H1 (cell line): ENCODE data around the gene METTL6. TPM values are rescaled to one million over a fixed set of nuclear protein-coding genes. Genes with fewer than 3 reads are reported as not detected.

Experiments used
- CTCF ChIA-PET: fragments of 300-600 bp; sonication (Branson Sonifier 250); formaldehyde crosslinking; loops from one replicate; lab custom pipeline; 2021; ENCODE audit not compliant: partially characterized antibody; lab: Charles Lee
- POLR2A ChIA-PET: fragments of 300-600 bp; sonication (Branson Sonifier 250); formaldehyde crosslinking; loops from one replicate; lab custom pipeline; 2021; ENCODE audit warnings: inconsistent platforms; ENCODE audit not compliant: partially characterized antibody; lab: Charles Lee
- DNase-seq, 2 experiments: peaks; one replicate each; pipeline versions ENCODE4 v3.0.0 to v3.0.0-alpha.2; 2010 to 2022; ENCODE audit warnings: low spot score in 2 of 2, low read depth in 1 of 2, mixed read lengths in 1 of 2
- FAIRE-seq: peaks from 2 replicates; lab custom pipeline; 2011; peaks lifted over from hg19 to GRCh38; lab: Jason Lieb, UNC
- H2AFZ ChIP-seq: 2 replicates; pipeline ENCODE4 v1.8.1; 2012; ENCODE audit warnings: low read length, inconsistent platforms
- H2AK5ac ChIP-seq: 2 replicates; pipeline ENCODE4 v1.6.1; 2013; ENCODE audit warnings: low read depth, low read length
- H2BK120ac ChIP-seq: replicated peaks from 2 replicates; pipeline ENCODE3; 2013; ENCODE audit warnings: low read depth, low read length, inconsistent platforms
- H2BK12ac ChIP-seq: 2 replicates; pipeline ENCODE4 v1.6.1; 2013; ENCODE audit warnings: low read depth, low read length
- H2BK15ac ChIP-seq: 2 replicates; pipeline ENCODE4 v1.6.1; 2013; ENCODE audit warnings: low read length
- H2BK20ac ChIP-seq: 2 replicates; pipeline ENCODE4 v1.6.1; 2013; ENCODE audit warnings: low read length
- H2BK5ac ChIP-seq: 2 replicates; pipeline ENCODE4 v1.6.1; 2013; ENCODE audit warnings: low read depth, low read length
- H3K14ac ChIP-seq: 2 replicates; pipeline ENCODE4 v1.6.1; 2013; ENCODE audit warnings: inconsistent platforms; ENCODE audit not compliant: insufficient read length
- H3K18ac ChIP-seq: 2 replicates; pipeline ENCODE4 v1.6.1; 2013; ENCODE audit warnings: low read length; ENCODE audit errors: extremely low read depth
- H3K23ac ChIP-seq: 2 replicates; pipeline ENCODE4 v1.6.1; 2013; ENCODE audit warnings: inconsistent platforms; ENCODE audit not compliant: insufficient read length
- H3K23me2 ChIP-seq: 2 replicates; pipeline ENCODE4 v1.6.1; 2013; ENCODE audit warnings: low read depth, low read length
- H3K27ac ChIP-seq: 2 replicates; pipeline ENCODE4 v1.6.1; 2011; ENCODE audit warnings: low read depth, low read length, inconsistent platforms
- H3K27me3 ChIP-seq, 4 experiments: replicated peaks in 1 of 4; 1 replicate in 1 of 4; 2 replicates in 3 of 4; pipeline versions ENCODE4 v1.6.1 to v1.8.1; 2011 to 2013; ENCODE audit warnings: low read length in 3 of 4, mild to moderate bottlenecking in 3 of 4, inconsistent platforms in 2 of 4, mixed read lengths in 2 of 4, moderate library complexity in 1 of 4; ENCODE audit not compliant: control insufficient read depth in 3 of 4, insufficient read depth in 3 of 4; ENCODE audit errors: extremely low read depth in 1 of 4
- H3K36me3 ChIP-seq, 4 experiments: 2 replicates each; pipeline versions ENCODE4 v1.6.1 to v1.8.1; 2011 to 2013; ENCODE audit warnings: mild to moderate bottlenecking in 4 of 4, low read length in 3 of 4, moderate library complexity in 2 of 4, control low read depth in 1 of 4, inconsistent platforms in 1 of 4; ENCODE audit not compliant: insufficient read depth in 4 of 4, control insufficient read depth in 2 of 4
- H3K4ac ChIP-seq: replicated peaks from 2 replicates; pipeline ENCODE3; 2013; ENCODE audit warnings: low read length, low read depth, mixed read lengths, inconsistent platforms; ENCODE audit not compliant: insufficient read length
- H3K4me1 ChIP-seq, 4 experiments: replicated peaks in 1 of 4; 1 replicate in 1 of 4; 2 replicates in 3 of 4; pipeline versions ENCODE4 v1.6.1 to v1.8.1; 2011 to 2013; ENCODE audit warnings: low read length in 3 of 4, inconsistent platforms in 2 of 4, mixed read lengths in 1 of 4; ENCODE audit not compliant: insufficient read depth in 4 of 4, control insufficient read depth in 3 of 4
- H3K4me2 ChIP-seq, 2 experiments: 2 replicates each; pipeline versions ENCODE4 v1.6.1 to v1.8.1; 2011 to 2013; ENCODE audit warnings: low read depth in 2 of 2, low read length in 2 of 2, control low read depth in 1 of 2, inconsistent platforms in 1 of 2, mild to moderate bottlenecking in 1 of 2; ENCODE audit not compliant: insufficient read depth in 1 of 2
- H3K4me3 ChIP-seq, 4 experiments: fragments of 200-600, 300-600 bp in 1 of 4; sonication (generic), shearing (Covaris generic), sonication (Bioruptor Twin) in 1 of 4; 2 replicates each; pipeline versions ENCODE4 v1.5.1 to v1.8.1; 2011 to 2016; ENCODE audit warnings: low read length in 4 of 4, low read depth in 3 of 4, control low read depth in 2 of 4, inconsistent platforms in 2 of 4, mild to moderate bottlenecking in 2 of 4, mixed read lengths in 1 of 4, moderate library complexity in 1 of 4; ENCODE audit not compliant: insufficient read depth in 2 of 4; ENCODE audit errors: extremely low read depth in 1 of 4
- H3K56ac ChIP-seq: replicated peaks from 2 replicates; pipeline ENCODE3; 2013; ENCODE audit warnings: low read depth, mild to moderate bottlenecking, mixed read lengths, low read length, inconsistent platforms; ENCODE audit not compliant: insufficient read length
- H3K79me1 ChIP-seq: 2 replicates; pipeline ENCODE4 v1.6.1; 2013; ENCODE audit warnings: low read depth, low read length, control low read depth
- H3K79me2 ChIP-seq, 2 experiments: 2 replicates each; pipeline versions ENCODE4 v1.6.1 to v1.8.1; 2012 to 2013; ENCODE audit warnings: low read length in 2 of 2, mild to moderate bottlenecking in 2 of 2, inconsistent platforms in 1 of 2; ENCODE audit not compliant: insufficient read depth in 2 of 2, control insufficient read depth in 1 of 2
- H3K9ac ChIP-seq, 4 experiments: replicated peaks in 1 of 4; 1 replicate in 1 of 4; 2 replicates in 3 of 4; pipeline versions ENCODE4 v1.6.1 to v1.8.1; 2011 to 2013; ENCODE audit warnings: low read depth in 3 of 4, low read length in 3 of 4, control low read depth in 2 of 4, mild to moderate bottlenecking in 2 of 4, moderate library complexity in 2 of 4, inconsistent platforms in 1 of 4; ENCODE audit errors: extremely low read depth in 1 of 4
- H3K9me3 ChIP-seq, 2 experiments: 2 replicates each; pipeline versions ENCODE4 v1.6.1 to v1.8.1; 2012 to 2013; ENCODE audit warnings: mild to moderate bottlenecking in 2 of 2, moderate library complexity in 2 of 2, control low read depth in 1 of 2, inconsistent platforms in 1 of 2, low read depth in 1 of 2, low read length in 1 of 2, mixed read lengths in 1 of 2; ENCODE audit not compliant: insufficient read depth in 2 of 2
- H4K20me1 ChIP-seq, 2 experiments: replicated peaks in 1 of 2; 2 replicates each; pipeline versions ENCODE3 to v1.8.1; 2011 to 2013; ENCODE audit warnings: inconsistent platforms in 2 of 2, low read length in 2 of 2, mild to moderate bottlenecking in 1 of 2; ENCODE audit not compliant: insufficient read depth in 2 of 2, control insufficient read depth in 1 of 2
- H4K5ac ChIP-seq: 2 replicates; pipeline ENCODE4 v1.6.1; 2013; ENCODE audit warnings: low read length, low read depth, mixed read lengths, inconsistent platforms; ENCODE audit not compliant: insufficient read length
- H4K8ac ChIP-seq: 2 replicates; pipeline ENCODE4 v1.8.0; 2013; ENCODE audit warnings: mild to moderate bottlenecking, moderate library complexity, low read length, inconsistent platforms; ENCODE audit not compliant: insufficient read depth; ENCODE audit errors: extremely low read depth
- H4K91ac ChIP-seq: replicated peaks from 2 replicates; pipeline ENCODE3; 2013; ENCODE audit warnings: low read length, mixed read lengths, inconsistent platforms; ENCODE audit not compliant: insufficient read length
- CHD1 ChIP-seq: IDR thresholded peaks from 2 replicates; pipeline ENCODE4 v1.6.1; 2012; ENCODE audit warnings: low read depth, low read length, improper control_type of control experiment
- CREB1 ChIP-seq: IDR thresholded peaks from 2 replicates; pipeline ENCODE4 v1.6.1; 2012; ENCODE audit warnings: inconsistent platforms
- GTF2F1 ChIP-seq: IDR thresholded peaks from 2 replicates; pipeline ENCODE4 v1.6.1; 2012; ENCODE audit warnings: low read depth, low read length, improper control_type of control experiment, borderline replicate concordance
- HDAC2 ChIP-seq, 2 experiments: fragments of 300-600 bp in 1 of 2; sonication (generic) in 1 of 2; IDR thresholded peaks; 2 replicates each; pipeline ENCODE4 v1.6.1; 2011 to 2012; ENCODE audit warnings: low read depth in 2 of 2, low read length in 2 of 2, mild to moderate bottlenecking in 2 of 2, moderate library complexity in 2 of 2, borderline replicate concordance in 1 of 2, inconsistent platforms in 1 of 2
- HDAC6 ChIP-seq: IDR thresholded peaks from one replicate; pipeline ENCODE4 v1.7.1; 2012; ENCODE audit warnings: low read depth, mild to moderate bottlenecking, inconsistent platforms, low read length, moderate library complexity
- KDM4A ChIP-seq: IDR thresholded peaks from one replicate; pipeline ENCODE4 v1.7.1; 2012; ENCODE audit warnings: low read depth, mild to moderate bottlenecking, moderate library complexity, low read length, inconsistent platforms; ENCODE audit not compliant: severe bottlenecking
- POLR2A ChIP-seq, 2 experiments: IDR thresholded peaks; 1 replicate in 1 of 2; 2 replicates in 1 of 2; pipeline ENCODE4 v1.6.1; 2011; ENCODE audit warnings: low read depth in 2 of 2, low read length in 2 of 2, mild to moderate bottlenecking in 2 of 2; ENCODE audit errors: control extremely low read depth in 1 of 2
- RFX5 ChIP-seq: IDR thresholded peaks from 2 replicates; pipeline ENCODE4 v1.6.1; 2011; ENCODE audit warnings: low read depth, low read length, improper control_type of control experiment, borderline replicate concordance
- RXRA ChIP-seq: IDR thresholded peaks from 2 replicates; pipeline ENCODE4 v1.6.1; 2011; ENCODE audit warnings: low read depth, mild to moderate bottlenecking, low read length, moderate library complexity; ENCODE audit not compliant: insufficient read depth
- SIRT6 ChIP-seq: IDR thresholded peaks from one replicate; pipeline ENCODE4 v1.7.1; 2012; ENCODE audit warnings: low read length, inconsistent platforms
- SP4 ChIP-seq: IDR thresholded peaks from 2 replicates; pipeline ENCODE4 v1.6.1; 2012; ENCODE audit warnings: low read length, inconsistent platforms
- TAF1 ChIP-seq: IDR thresholded peaks from 2 replicates; pipeline ENCODE4 v1.6.1; 2011; ENCODE audit warnings: mild to moderate bottlenecking, low read depth, low read length
- YY1 ChIP-seq: IDR thresholded peaks from 2 replicates; pipeline ENCODE4 v1.6.1; 2011; ENCODE audit warnings: low read depth, mild to moderate bottlenecking, low read length
- WGBS, 2 experiments: shearing (Covaris generic) in 1 of 2; methylation state at CpG; one replicate each; pipeline versions ENCODE4 v1.1.6 to v1.1.7; 2013 to 2015; ENCODE audit warnings: low lambda C conversion rate in 2 of 2, mixed read lengths in 2 of 2, inconsistent platforms in 1 of 2, low coverage in 1 of 2, missing lambda C conversion rate in 1 of 2; ENCODE audit not compliant: insufficient replicate concordance in 2 of 2, insufficient coverage in 1 of 2, insufficient read length in 1 of 2; ENCODE audit errors: extremely low coverage in 1 of 2, missing lambda C conversion rate in 1 of 2; 5-methylcytosine and 5-hydroxymethylcytosine counted together
- polyA plus RNA-seq, 7 experiments: library from polyadenylated mRNA; depleted of rRNA in 3 of 7; stranded (reverse) in 5 of 7; unstranded in 2 of 7; fragments of >200 nt in 5 of 7; fragments of 200-250 nt in 2 of 7; gene quantifications; 1 replicate in 5 of 7; 2 replicates in 1 of 7; 4 replicates in 1 of 7; pipeline versions ENCODE4 v1.2.1 to v1.2.3, GENCODE V29; 2011 to 2013; ENCODE audit warnings: missing spikeins in 2 of 7, mixed read lengths in 2 of 7
- total RNA-seq: library from RNA; stranded (reverse); fragmentation: NEBNext Ultra II Directional; extraction: Animal tissue kit (Norgen Biotek cat#: 25700); gene quantifications from 2 replicates; pipeline ENCODE4 v1.2.1, GENCODE V29; 2021
- TF ChIP-seq, protein P1 (sequence below): IDR thresholded peaks from 2 replicates; pipeline ENCODE4 v1.6.1; 2012; ENCODE audit warnings: inconsistent platforms

The METTL6 gene
- total and polyA plus RNA-seq, 2 of the 8 experiments (the other 6 are each of a cell fraction or from before 2014, with no cell fraction given): 18.4 to 20.0 TPM

DNA sequence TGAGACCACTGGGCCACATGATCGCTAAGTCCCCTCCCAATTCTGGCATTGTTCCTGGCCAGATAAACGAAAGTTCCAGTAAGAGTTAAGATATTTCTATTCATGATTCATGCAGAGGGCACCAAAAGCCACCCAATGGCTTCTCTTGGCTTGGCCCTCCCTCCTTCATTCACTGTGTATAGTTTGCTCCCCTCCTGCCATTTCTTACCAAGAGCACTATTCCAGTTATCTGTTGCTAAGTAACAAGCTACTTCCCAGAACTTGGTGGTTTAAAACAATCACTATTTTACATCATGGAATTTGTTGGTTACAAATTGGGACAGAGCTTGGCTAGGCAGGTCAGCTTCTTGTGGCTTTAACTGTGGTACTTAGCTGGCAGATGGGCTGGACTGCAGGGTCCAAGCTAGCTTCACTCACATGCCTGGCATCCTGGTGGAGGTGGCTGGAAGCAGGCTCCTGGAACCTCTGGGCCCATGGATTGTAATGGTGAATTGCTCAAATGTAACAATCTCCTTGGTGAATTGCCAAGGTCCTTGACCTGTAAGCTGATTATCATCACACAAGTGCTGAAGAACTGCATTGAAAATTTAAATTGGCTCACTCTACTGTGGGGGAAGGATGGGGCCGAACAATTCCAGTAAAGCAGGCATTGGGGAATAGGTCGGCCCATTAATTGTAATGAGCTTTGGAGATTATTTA, 16.6 kb upstream of the METTL6 start:
- Histone ChIP-seq H3K27ac (no peak overlapping the region), H3K79me2 (no peaks in the 10 kb centered on the region; a peak in 1 of 4 replicates), H3K4me2 (no peak overlapping the region), H3K27me3 (no peaks in the 10 kb centered on the region), H3K4me3 (no peak overlapping the region), H3K23me2 (no peaks in the 10 kb centered on the region), H3K4me1 (no peaks in the 10 kb centered on the region), H3K36me3 (peaks cover 7 to 29% (median 21%) of the 10 kb centered on the region in 4 experiments), H3K18ac (no peak overlapping the region), H2BK15ac (no peak overlapping the region), H4K20me1 (no peaks in the 10 kb centered on the region), H2AFZ (no peak overlapping the region), H4K8ac (no peak overlapping the region), H2BK120ac (no peak overlapping the region), H3K9ac (no peak overlapping the region), H3K79me1 (no peaks in the 10 kb centered on the region), H3K23ac (no peak overlapping the region), H3K14ac (no peak overlapping the region), H4K5ac (no peak overlapping the region), H2BK12ac (no peak overlapping the region), H2BK20ac (no peak overlapping the region), H3K9me3 (no peaks in the 10 kb centered on the region), H4K91ac (no peak overlapping the region), H3K56ac (no peak overlapping the region), H2AK5ac (no peak overlapping the region), H2BK5ac (no peak overlapping the region), H3K4ac (no peak overlapping the region)
- ChIA-PET CTCF (interaction anchor here (0.6 to 2.2 kb wide), 5 partner anchors 11 to 113 kb away, joined by 3 to 5 read pairs (median 4); no protein-coding TSS in a partner anchor), POLR2A (interaction anchor here (0.9 kb wide), 1 partner anchor 9 kb away, joined by 4 read pairs; no protein-coding TSS in a partner anchor)
- WGBS, 2 experiments: 85% methylated on average over 4 of the region's 4 CpGs; no CpG with 5 or more reads in 1 of the 2 experiments
- DNase-seq (no peak), FAIRE-seq (no peak)
- TF ChIP-seq RXRA (no peak), KDM4A (no peak), HDAC6 (no peak), YY1 (no peak), CHD1 (no peak), POLR2A (IDR thresholded peaks at IDR 0.05; ENCODE audit: control extremely low read depth in 1 of 2, low read depth in 2 of 2, low read length in 2 of 2) (no peak), CREB1 (no peak), TAF1 (no peak), SIRT6 (no peak), SP4 (no peak), HDAC2 (IDR thresholded peaks at IDR 0.05; ENCODE audit: borderline replicate concordance in 1 of 2, low read depth in 2 of 2, low read length in 2 of 2) (no peak), RFX5 (no peak), GTF2F1 (no peak)
- TF ChIP-seq, protein P1, sequence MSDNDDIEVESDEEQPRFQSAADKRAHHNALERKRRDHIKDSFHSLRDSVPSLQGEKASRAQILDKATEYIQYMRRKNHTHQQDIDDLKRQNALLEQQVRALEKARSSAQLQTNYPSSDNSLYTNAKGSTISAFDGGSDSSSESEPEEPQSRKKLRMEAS: no peak
